Measurements from ENCODE around the gene SIK2.

Gene SIK2

DNA sequence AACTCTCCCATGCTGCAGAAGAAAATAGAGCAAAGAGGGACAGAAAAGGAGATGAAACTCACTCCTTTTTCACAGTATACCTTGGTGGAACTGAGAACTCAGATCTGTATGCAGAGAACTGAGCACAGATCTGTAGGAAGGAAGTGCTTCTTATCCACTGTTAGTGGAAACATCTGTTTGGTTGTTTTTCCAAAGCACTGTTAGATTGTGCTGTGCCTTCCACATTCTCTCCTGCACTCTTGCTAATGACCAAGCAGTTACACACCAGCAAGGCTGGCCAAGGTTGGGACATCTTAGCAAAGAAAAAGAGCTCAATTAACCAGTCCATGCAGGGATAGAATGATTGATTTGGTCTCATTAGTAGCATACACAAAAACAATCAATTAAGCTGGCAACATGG, 20.1 kb upstream of the SIK2 start:
- no peak for DNase-seq (ENCODE audit: low read depth, low spot score)

DNA sequence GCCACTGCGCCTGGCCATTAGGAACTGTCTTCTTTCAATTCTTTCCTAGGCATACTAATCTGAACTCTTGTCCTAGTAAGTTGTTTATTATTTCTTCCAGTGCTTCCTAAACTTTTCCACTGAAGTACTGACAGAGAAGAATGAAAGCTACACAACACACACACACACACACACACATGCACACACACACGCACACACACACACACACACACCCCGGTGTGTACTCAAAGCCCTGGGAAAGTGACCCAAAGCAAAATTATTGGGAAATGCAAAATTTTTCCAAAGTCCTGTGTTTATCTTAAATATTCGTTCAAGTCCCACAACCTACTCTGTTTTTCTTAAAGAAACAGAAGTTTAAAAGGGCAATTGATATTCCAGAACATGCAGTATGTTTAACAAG, 19.4 kb upstream of the SIK2 start:
- no peak for DNase-seq (ENCODE audit: low read depth, low spot score)

DNA sequence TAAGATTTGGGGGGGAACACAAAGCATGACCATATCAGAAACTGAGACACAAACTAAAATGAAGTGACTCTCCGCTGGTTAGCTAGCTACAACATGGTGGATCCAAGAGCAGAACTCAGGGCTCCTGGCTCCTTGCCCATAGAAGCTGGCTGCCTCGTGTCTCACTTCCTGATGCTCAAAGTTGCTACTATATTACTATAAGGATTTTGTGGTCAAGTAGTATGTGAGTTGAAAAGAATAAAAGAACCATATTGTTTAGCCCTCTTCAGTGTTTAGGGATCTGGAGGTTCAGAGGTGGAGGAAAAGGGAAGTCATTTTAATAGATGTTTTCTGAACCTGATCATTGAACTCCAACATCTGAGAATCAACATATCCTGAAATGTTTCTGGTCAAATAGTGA, 16.9 kb upstream of the SIK2 start:
- no peak for DNase-seq (ENCODE audit: low read depth, low spot score)

DNA sequence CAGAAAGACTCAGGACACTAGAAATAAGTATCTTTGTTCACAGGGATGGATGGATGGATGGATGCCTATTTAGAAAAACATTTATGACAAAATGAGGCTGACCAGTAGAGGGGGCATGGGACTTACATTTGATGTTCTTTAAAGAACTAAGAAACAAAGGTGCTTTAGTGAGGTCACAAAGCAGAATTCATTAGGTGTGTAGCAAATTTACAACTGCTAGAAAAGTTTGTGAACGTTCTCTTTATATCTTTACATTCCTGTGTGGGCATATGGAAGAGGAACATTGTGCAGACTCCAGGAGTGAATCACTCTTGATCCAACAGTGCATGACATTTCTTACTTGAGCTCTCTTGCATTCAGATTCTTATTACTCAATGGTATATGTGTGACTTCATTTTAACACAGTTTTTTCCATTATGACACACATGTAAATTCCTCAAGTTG, 15.8 kb upstream of the SIK2 start:
- no peak for DNase-seq (ENCODE audit: low read depth, low spot score)

DNA sequence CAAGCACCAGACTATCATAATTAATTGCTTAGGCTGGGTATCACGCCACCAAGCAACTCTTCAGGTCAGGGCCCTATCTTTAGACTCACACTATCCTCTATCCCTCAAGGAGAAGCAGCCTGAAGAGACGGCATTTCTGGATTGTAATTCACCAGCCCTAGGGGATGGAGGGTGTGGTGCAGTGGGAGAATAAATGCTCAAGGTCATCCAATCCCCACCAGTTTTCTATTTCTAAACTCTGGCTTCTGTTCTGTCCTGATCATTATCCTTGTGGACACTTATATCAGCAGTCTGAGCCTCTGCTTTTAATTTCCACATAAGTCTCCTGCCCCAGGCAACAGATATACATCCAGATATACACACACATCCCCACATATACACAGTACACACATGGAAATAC, 13.1 kb upstream of the SIK2 start:
- no peak for DNase-seq (ENCODE audit: low read depth, low spot score)

DNA sequence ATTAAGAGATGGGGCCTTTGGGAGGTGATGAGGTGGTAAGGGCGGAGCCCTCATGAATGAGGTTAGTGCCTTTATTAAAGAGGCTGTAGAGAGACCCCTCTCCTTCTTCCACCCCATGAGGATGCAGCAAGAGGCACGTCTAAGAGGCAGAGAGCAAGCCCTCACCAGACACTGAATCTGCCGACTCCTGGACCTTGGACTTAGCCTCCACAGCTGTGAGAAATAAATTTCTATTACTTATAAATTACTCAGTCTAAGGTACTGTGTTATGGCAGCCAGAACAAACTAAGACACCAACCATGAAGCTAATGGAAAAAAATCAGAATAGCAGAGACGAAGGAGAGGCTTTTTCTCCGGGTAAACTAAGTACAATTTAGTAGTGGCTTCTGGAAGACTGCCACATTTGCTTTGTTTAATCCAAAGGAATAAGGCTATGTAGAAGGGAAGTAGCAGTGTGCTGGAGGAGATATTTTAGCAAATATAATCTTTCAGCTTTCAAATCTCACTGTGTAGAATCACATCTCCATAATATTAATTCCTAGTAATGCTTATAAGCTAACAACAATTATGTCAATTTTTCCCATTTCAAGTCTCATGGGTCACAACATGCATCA, 12.3 kb upstream of the SIK2 start:
- no peak for DNase-seq (ENCODE audit: low read depth, low spot score)

DNA sequence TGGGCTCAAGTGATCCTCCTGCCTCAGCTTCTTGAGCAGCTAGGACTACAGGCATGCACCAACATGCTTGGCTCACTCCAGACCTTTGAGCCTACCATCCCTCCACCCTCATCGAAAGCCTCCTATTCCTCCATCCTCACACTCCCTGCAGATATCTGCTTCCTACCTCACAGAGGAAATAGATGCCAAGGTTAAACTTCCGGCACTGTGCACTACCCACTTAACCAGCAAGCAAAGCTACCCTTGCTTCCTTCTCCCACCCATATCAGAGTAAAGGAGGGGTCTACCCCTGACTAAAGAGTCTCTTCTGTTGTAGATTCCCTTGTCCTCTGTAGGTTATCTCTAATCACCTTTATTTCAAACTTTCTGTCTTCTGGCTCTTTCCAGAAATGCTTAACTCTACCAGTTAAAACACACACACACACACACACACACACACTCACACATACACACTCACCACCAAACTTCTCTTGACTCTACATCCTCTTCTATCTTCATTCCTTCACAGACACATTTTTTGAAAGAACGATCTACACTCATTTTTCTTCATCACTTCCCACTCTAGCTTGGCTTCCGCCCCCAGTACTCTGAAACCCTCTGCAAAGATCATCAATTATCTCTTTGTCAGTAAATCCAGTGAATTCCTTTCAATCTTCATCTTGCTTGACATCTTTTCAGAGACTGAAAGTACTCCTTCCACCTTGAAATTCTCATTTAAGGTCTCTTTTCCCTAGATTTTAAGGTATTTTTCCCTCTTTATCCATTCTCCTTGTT, 10.9 kb upstream of the SIK2 start:
- DNase-seq (ENCODE audit: low read depth, low spot score), result no peak

DNA sequence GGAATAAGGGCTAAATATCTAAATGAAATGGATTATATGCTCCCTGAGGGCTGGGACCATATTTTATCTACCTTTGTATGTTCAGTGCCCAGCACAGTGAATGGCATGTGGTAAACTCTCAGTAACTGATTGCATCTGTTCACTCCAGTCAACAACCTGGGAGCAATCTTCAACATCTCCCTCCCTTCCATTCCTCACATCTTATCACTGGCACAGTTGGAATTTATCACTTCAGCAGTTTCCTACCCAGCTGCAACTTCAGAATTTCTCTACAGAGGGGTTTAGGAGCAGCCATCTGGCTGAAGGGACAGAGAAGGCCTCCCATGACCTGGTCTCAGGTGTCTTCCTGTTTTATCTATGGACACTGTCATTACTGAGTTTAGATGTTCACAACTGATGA, 9.8 kb upstream of the SIK2 start:
- DNase-seq (ENCODE audit: low read depth, low spot score), result no peak

DNA sequence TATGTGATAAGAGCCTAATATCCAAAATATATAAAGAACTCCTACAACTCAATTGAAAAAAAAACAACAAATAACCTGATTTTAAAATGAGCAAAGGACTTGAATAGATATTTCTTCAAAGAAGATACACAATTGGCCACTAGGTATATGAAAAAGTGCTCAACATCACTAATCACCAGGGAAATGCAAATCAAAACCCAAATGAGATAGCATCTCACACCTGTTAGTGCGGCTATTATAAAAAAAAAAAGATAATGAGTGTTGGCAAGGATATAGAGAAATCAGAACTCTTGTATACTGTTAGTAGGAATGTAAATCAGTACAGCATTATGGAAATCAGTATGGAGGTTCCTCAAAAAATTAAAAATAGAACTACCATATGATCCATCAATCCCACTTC, 5.9 kb upstream of the SIK2 start:
- no peak for DNase-seq (ENCODE audit: low read depth, low spot score)

DNA sequence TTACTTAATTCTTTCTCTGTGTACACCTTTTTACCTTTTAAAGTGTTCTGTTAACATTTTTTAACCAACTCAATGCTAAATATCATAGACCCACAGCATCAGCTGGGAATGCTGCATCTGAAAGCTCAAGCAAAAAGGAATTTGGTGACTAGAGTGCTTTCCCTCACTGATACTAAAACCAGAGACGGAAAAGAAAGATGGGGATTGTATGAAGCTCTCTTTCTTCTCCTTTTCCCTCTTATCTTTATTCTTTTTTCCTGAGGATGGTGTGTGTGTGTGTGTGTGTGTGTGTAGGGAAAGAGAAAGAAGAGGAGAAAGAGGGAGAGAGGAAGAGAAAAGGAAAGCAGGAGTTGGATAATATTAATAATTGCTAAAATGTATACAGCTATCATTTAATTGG, 4.1 kb upstream of the SIK2 start:
- no peak for DNase-seq (ENCODE audit: low read depth, low spot score)

DNA sequence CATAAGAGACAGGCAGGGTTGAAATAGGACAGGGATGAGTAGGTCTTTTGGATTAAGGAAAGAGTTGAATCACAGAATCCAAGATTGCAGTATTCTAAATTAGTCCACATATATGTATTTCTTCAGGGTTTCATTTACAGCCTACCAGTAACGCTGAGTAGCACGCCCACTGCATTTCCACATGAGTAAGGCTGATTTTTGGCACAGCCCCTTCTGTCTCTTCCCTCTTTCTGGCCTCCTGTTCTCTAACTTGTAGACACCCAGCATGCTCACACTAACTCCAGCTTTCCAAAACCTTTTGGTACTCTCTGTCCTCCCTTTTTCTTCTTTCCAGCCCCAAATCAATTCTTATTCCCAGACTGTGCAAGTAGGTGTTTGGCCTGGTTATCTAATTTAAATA, 3.7 kb upstream of the SIK2 start:
- no peak for DNase-seq (ENCODE audit: low read depth, low spot score)

DNA sequence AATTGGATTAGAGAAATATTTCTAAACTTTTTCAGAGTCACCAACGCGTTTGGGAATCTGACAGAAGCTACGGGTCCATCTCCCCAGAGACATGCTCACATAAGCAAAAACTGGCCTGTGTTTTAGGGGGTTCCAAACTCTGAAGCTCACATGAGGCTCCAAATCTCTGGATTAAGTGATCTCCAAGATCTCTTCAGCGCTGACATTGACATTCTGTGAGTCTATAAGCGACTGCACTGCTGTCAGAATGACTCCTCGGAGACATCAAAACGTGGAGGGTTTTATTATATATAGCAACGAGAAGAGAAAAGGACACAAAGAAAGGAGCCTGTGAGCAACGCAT, 642 bp upstream of the SIK2 start:
- DNase-seq (ENCODE audit: low read depth, low spot score), result no peak

DNA sequence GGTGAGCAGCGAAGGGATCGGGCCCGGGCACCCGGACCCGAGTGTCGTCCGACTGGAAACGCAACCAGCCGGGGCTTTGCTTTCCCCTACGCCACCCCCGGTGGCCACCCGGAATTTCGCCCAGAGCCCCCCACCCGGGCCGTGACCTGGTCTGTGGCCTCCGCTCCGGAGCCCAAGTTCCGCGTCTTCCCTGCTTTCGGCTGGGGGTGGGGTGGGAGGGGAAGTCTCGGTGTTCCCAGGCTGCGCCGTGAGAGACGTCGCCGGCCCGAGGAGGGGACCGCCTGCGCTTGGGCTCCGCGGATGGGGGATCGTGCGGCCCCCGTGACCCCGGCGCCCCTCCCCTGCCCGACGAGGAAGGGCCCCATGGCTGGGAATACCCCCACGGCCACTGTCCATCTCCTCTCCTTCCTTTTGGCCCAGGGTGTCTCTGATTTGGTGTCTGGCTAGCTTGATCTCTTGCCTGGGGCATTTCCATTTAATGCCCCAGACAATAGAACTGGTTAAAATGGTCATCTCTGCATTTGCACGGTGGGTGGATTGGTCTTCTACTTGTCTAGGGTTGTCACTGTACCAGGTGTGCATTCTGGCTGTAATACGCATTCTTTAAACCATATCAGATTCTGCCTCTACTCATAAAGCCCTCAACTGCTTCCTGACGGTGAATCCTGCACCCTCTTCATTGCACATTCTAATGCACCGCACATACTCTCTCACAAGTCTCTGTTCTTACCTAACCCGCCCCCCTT, 789 bp downstream of the SIK2 start:
- no peak for DNase-seq (ENCODE audit: low read depth, low spot score)

DNA sequence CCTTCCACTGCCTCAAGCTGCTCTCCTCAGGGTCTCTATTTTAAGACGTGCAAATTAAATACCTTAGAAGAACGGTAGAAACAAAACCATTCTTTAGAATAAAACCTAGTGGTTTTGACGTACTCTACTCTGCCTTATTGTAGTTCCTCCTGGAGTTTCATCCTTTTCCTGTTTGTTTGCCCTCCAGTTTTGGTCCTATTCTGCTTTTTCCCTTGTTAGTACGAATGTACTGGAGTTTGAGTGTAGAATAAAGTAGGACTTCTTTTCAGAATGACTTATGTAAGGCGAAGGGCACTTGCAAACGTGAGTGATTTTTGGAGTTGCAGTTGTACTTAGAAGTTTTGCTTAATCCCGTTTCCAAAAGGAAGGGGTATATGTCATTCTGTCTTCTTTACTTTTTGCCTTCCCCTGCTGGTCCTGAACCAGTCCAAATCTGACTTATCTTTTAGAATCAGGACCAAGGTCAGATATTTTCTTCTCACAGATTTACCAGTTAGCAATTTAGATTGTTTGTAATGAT, 1.4 kb downstream of the SIK2 start:
- no peak for DNase-seq (ENCODE audit: low read depth, low spot score)

DNA sequence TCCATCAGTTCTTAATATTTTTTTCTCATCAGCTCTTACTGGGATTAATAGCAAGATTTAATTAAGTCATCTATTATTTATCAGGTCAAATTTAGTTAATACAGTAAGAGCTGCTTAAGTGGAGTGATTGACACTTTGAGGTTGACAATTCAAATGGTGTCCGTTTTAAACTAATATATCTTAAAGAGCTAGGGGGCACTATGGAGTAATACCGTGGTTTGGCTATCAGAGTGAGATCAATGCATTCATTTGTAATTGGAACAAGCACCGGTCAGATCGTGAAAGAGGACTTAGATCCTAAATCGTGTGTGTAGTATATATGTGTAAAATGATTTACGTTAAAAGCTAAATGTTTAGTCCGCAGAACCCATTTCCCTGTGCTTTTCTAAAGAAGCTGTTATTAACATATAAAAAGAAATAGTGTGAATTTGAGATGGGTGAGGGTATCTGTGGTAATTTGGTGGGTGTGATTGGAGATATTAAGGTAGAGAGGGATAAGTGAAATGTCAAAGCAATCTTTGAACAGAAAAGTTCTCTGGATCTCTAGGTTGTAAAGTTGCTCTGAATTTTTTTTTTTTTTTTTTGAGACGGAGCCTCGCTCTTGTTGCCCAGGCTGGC, 2.3 kb downstream of the SIK2 start:
- no peak for DNase-seq (ENCODE audit: low read depth, low spot score)

DNA sequence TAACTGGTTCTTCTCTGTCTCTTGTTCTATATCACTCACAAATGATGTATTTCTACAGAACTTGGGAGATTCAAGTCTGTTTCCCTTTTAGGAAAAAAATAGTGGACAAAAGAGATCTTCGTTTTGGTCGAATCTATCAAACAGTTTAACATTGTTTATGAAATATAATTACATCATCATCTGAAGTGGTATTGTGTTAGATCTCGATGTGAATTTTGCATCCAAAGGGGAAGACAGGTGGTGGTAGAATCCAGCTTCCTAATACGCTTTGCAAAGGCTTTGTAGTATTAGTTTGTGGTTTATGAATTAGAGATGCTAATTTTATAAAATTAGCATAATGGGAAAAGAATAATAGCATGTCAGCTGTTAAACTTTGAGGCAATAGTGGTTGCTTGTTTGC, 3.4 kb downstream of the SIK2 start:
- no peak for DNase-seq (ENCODE audit: low read depth, low spot score)

DNA sequence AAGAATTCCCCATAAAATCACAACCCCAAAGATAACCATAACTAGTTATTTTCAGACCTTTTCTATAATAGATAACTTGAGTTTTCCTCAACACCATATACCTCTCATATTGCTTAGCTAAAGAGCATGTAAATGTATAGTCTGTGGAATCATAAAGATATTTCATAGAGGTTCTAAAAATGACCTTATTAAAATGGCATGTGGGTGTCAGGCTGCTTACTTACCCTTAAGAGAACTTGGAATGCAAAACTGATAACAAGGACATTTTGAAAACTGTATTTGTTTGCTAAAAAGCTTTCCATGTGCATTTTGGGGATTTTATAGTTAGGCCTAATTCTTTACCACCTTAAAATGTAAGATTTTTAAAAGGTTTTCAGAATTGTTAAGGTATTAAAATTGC, 4.7 kb downstream of the SIK2 start:
- DNase-seq (ENCODE audit: low read depth, low spot score), result no peak

DNA sequence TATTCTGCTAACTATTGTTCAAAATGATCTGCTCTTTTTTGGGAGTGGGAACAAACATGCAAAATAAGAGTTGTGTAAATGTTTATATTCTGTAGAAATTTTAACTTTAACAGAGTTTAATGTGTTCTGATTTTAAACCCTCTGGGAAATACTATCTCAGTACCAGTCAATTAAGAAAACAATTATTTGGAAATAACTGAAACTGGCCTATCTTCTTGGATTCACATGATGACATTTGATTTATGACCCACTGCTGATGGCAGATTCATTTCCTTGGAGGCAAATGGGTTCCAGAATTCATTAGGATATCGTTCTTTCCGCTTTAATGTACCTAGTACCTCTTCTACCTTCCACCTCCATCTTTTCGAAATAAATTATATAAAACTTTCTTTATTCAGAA, 5.5 kb downstream of the SIK2 start:
- no peak for DNase-seq (ENCODE audit: low read depth, low spot score)

DNA sequence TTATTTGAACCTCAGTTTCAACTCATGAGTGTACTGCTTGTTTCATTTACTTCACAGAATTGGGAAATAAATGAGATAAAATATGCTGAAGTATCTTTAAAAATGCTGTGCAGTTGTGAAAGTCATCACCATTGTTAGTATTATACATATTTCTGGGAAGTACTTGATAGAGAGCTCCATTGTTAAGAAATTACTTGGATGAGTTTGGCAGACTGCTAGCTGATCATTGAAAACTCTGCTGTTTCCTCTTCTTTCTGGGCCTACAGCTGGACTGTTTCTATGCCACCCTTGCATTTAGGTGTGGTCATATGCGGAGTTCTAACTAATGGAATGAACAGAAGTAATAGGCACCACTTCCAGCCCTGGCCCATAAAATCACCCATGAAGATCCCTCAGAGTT, 10.0 kb downstream of the SIK2 start:
- DNase-seq (ENCODE audit: low read depth, low spot score), result no peak

DNA sequence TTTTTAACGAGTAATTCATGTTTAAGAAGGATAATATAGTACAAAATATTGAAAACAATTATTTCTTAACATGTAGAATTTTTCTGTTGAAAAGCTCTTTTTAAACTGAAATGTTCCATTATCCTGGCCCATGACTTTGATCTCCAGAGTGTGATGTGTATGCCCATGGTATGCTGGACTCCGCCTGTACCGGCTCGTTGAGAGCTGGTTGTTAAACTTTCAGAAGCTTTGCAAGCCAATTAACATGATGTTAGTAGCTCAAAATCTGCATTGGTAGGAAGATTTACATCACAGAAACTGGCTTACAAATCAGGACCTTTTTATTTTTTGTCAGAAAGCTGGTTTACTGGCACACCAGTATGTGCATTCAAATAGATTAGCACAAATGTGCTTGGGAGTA, 15.0 kb downstream of the SIK2 start:
- DNase-seq (ENCODE audit: low read depth, low spot score), result no peak

DNA sequence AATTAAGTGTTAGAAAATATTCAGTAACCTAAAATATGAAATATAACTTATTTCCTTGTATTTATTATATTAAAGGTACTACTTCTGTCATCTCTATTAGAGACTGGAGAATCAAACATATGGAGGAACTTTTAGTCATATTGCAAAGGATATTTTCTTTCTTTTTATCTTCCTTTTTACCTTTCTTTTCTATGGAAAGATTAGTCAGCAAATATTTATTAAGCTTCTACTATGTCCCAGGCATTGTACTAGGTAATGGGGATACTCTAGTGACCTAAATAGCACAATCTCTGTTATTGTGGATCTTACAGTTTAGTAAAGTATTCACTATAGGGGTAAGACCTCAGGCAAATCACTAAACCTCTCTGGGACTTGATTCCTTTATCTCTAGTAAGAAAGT, 18.3 kb downstream of the SIK2 start:
- no peak for DNase-seq (ENCODE audit: low read depth, low spot score)

DNA sequence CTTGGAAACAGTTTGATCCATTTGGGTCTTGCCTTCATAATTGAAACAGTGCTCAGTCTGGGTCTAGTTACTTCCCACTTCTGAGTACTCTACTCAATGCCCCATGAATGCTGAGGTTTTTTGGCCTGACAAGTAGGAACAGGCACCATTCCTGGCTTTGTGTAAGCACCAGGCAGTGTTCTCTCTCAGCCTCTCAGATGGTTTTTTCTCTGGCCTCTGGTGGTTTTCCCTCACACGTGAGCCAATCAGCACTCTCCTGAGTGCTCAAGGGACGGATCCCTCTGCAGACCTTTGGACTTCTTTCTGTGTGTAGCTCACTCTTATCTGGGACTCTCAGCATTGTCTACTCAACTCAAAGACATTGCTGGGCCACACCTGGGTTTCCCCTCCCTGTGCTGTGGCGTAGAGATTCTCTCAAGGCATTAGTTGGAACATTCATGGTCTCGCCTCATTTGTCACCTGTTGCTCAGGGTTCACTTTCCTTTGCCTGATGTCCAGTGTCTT, 21.3 kb downstream of the SIK2 start:
- no peak for DNase-seq (ENCODE audit: low read depth, low spot score)
